GM12801 (cell line): ENCODE results near the gene RNF113B.

Experiments used
- CTCF ChIP-seq: IDR thresholded peaks from one replicate; pipeline ENCODE4 v1.5.1; 2011; ENCODE audit warnings: control low read depth; ENCODE audit not compliant: insufficient read length; ENCODE audit errors: extremely low read depth

RNF113B gene

GRCh38 chr13:98195054-98195791, 18.2 kb upstream of the RNF113B start:
- no peak for TF ChIP-seq CTCF

GRCh38 chr13:98192008-98192407, 14.9 kb upstream of the RNF113B start:
- TF ChIP-seq CTCF = no peak

GRCh38 chr13:98190889-98191444, 13.9 kb upstream of the RNF113B start:
- no peak for TF ChIP-seq CTCF

- no peak for TF ChIP-seq CTCF
These were observed 12.9 kb upstream of the RNF113B start for GRCh38 chr13:98189841-98190505.

GRCh38 chr13:98188544-98189166, 11.6 kb upstream of the RNF113B start:
- no peak for TF ChIP-seq CTCF

- TF ChIP-seq CTCF = no peak
These were observed 10.8 kb upstream of the RNF113B start for GRCh38 chr13:98187965-98188261.

- TF ChIP-seq CTCF = no peak
These were observed 10.3 kb upstream of the RNF113B start for GRCh38 chr13:98187155-98187964.
